ENCODE results near the gene NUP210. TPM values are rescaled to one million over a fixed set of nuclear protein-coding genes. Genes with fewer than 3 reads are reported as not detected.
A peak's percentile ranks its signal among the peaks of the same experiment; 100 is the strongest.

NUP210 gene
- total and polyA plus RNA-seq, 2 of the 13 experiments (the other 11 are each of a cell fraction or from before 2014, with no cell fraction given): 31.6 to 35.2 TPM

- no peak for TF ChIP-seq ZNF430 (CRISPR knock-in tag; IDR thresholded peaks at IDR 0.05)
- no peak for TF ChIP-seq SNAPC2 (CRISPR knock-in tag; IDR thresholded peaks at IDR 0.05)
- no peak for TF ChIP-seq ZNF460 (CRISPR knock-in tag; IDR thresholded peaks at IDR 0.05; ENCODE audit: borderline replicate concordance)
- no peak for TF ChIP-seq NONO (IDR thresholded peaks at IDR 0.05)
- no peak for TF ChIP-seq NONO (CRISPR knock-in tag; conservative IDR thresholded peaks at IDR 0.05)
- no peak for TF ChIP-seq ZNF207 (IDR thresholded peaks at IDR 0.05; ENCODE audit: borderline replicate concordance)
- TF ChIP-seq KDM2A (CRISPR knock-in tag; IDR thresholded peaks at IDR 0.05; ENCODE audit: borderline replicate concordance, low read depth): no peak
Measured at GRCh38 chr3:13426591-13426990, 6.5 kb upstream of the NUP210 start (continued).

- H3K27ac ChIP-seq (ENCODE audit: extremely low read length, insufficient read depth, low read length): no peak overlapping the region
- in situ Hi-C loops (cut with HindIII; ENCODE audit: extremely low pct_ligation_motif_present, low pct_unique_long_range_greater_than_20kb): no loop called here
- POLR2A ChIA-PET: interaction anchor here (1.1 kb wide), 1 partner anchor 29 kb away, joined by 3 read pairs; no protein-coding TSS in a partner anchor
Measured at GRCh38 chr3:13425689-13426088, 5.6 kb upstream of the NUP210 start.

More at GRCh38 chr3:13425689-13426088, 5.6 kb upstream of the NUP210 start:
- no peak overlapping the region for H3K4me2 ChIP-seq (ENCODE audit: low read depth, low read length)
- H3K4me1 ChIP-seq (ENCODE audit: insufficient read depth, low read length): peaks cover 69% of the 10 kb centered on the region
- no peaks in the 10 kb centered on the region for H3K27me3 ChIP-seq (ENCODE audit: control insufficient read depth in 1 of 2, insufficient read depth in 2 of 2, low read length in 2 of 2)
- FAIRE-seq (no peak), ATAC-seq (peak; percentile 16; the same call in 2 of the 3 replicates), DNase-seq (ENCODE audit: low spot score) (no peak)
- no TSS peak for BruUV-seq (replicated peaks)
- intact Hi-C loops (cut with micrococcal nuclease; ENCODE audit: unreplicated experiment): no loop called here
- H3K9ac ChIP-seq (ENCODE audit: insufficient read depth, low read depth, low read length): no peak overlapping the region
- CTCF ChIA-PET (ENCODE audit: low intra/inter-chr PET ratio, low total read pairs): no interaction called here
- no peaks in the 10 kb centered on the region for H3K36me3 ChIP-seq (replicated peaks in 1 of 2; ENCODE audit: control insufficient read depth in 1 of 2, insufficient read depth in 2 of 2, low read length in 2 of 2)
- TF ChIP-seq NFE2L1 (CRISPR knock-in tag; IDR thresholded peaks at IDR 0.05; ENCODE audit: borderline replicate concordance): no peak
- TF ChIP-seq GATA4 (IDR thresholded peaks at IDR 0.05; ENCODE audit: borderline replicate concordance, low read depth): no peak
- no peak for TF ChIP-seq BRD4 (CRISPR knock-in tag; IDR thresholded peaks at IDR 0.05)
- no peak for TF ChIP-seq LRRFIP1 (CRISPR knock-in tag; conservative IDR thresholded peaks at IDR 0.05)
- H3K9me3 ChIP-seq (ENCODE audit: low read length): no peaks in the 10 kb centered on the region
- H3K79me2 ChIP-seq (ENCODE audit: insufficient read depth, low read length): no peaks in the 10 kb centered on the region
- no peaks in the 10 kb centered on the region for H4K20me1 ChIP-seq (ENCODE audit: insufficient read depth, low read length)
- H2AFZ ChIP-seq (ENCODE audit: low read length): no peak overlapping the region
- 32% methylated on average over 2 of the region's 2 CpGs for WGBS (ENCODE audit: low lambda C conversion rate)
- H3K4me3 ChIP-seq (replicated peaks in 1 of 3; ENCODE audit: insufficient read depth in 1 of 3, low read depth in 2 of 3, low read length in 3 of 3): no peak overlapping the region

Measured in HepG2 (cell line).